ENCODE results near the gene SIMC1.
"Not testable (repeated sequence)": the region's sequence is repeated elsewhere in the genome, so short reads cannot be mapped to it uniquely, and the experiment has no call there.

DNA sequence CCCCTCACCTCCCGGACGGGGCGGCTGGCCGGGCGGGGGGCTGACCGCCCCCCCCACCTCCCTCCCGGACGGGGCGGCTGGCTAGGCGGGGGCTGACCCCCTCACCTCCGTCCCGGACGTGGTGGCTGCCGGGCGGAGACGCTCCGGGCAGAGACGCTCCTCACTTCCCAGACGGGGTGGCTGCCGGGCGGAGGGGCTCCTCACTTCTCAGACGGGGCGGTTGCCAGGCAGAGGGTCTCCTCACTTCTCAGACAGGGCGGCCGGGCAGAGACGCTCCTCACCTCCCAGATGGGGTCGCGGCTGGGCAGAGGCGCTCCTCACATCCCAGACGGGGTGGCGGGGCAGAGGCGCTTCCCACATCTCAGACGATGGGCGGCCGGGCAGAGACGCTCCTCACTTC, 13.9 kb downstream of the SIMC1 start:
- TF ChIP-seq, protein P1, sequence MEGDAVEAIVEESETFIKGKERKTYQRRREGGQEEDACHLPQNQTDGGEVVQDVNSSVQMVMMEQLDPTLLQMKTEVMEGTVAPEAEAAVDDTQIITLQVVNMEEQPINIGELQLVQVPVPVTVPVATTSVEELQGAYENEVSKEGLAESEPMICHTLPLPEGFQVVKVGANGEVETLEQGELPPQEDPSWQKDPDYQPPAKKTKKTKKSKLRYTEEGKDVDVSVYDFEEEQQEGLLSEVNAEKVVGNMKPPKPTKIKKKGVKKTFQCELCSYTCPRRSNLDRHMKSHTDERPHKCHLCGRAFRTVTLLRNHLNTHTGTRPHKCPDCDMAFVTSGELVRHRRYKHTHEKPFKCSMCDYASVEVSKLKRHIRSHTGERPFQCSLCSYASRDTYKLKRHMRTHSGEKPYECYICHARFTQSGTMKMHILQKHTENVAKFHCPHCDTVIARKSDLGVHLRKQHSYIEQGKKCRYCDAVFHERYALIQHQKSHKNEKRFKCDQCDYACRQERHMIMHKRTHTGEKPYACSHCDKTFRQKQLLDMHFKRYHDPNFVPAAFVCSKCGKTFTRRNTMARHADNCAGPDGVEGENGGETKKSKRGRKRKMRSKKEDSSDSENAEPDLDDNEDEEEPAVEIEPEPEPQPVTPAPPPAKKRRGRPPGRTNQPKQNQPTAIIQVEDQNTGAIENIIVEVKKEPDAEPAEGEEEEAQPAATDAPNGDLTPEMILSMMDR (IDR thresholded peaks at IDR 0.05), result not testable (repeated sequence)
- TF ChIP-seq EZH2 (IDR thresholded peaks at IDR 0.05; ENCODE audit: borderline replicate concordance, insufficient read depth, low read depth, low read length, poor library complexity, severe bottlenecking), result not testable (repeated sequence)
